Type B pancreatic cell (in vitro differentiated cells): ENCODE results near the gene PRRG4. TPM values are rescaled to one million over a fixed set of nuclear protein-coding genes. Genes with fewer than 3 reads are reported as not detected.

ENCODE experiments used
- DNase-seq: peaks from one replicate; pipeline ENCODE4 v3.0.0; 2021; ENCODE audit warnings: mixed read lengths; ENCODE audit not compliant: unreplicated experiment; ENCODE audit errors: extremely low spot score
- H3K27ac Mint-ChIP-seq: 2 replicates; pipeline ENCODE4 v1.8.0; 2021; ENCODE audit warnings: mild to moderate bottlenecking, mixed read lengths
- H3K27me3 Mint-ChIP-seq: 2 replicates; pipeline ENCODE4 v1.8.0; 2021; ENCODE audit warnings: mixed read lengths
- H3K36me3 Mint-ChIP-seq: 2 replicates; pipeline ENCODE4 v1.8.0; 2021; ENCODE audit warnings: mixed read lengths
- H3K4me1 Mint-ChIP-seq: one replicate; pipeline ENCODE4 v1.8.0; 2021; ENCODE audit warnings: mixed read lengths; ENCODE audit not compliant: unreplicated experiment
- H3K4me3 Mint-ChIP-seq: 2 replicates; pipeline ENCODE4 v1.8.0; 2021; ENCODE audit warnings: mild to moderate bottlenecking, mixed read lengths
- H3K9me3 Mint-ChIP-seq: 2 replicates; pipeline ENCODE4 v1.8.0; 2021; ENCODE audit warnings: mixed read lengths
- total RNA-seq: library from RNA; stranded (reverse); gene quantifications from 2 replicates; pipeline ENCODE4 v1.2.1, GENCODE V29; 2021; ENCODE audit warnings: low replicate concordance
- TF ChIP-seq, protein P1 (sequence below): fragments of 200-600 bp; sonication (generic); conservative IDR thresholded peaks from 2 replicates; pipeline ENCODE4 v1.5.0; 2021; ENCODE audit warnings: antibody characterized with exemption, mild to moderate bottlenecking

The PRRG4 gene
- total RNA-seq, 1 donor from 2014 or later: 6.0 TPM

DNA sequence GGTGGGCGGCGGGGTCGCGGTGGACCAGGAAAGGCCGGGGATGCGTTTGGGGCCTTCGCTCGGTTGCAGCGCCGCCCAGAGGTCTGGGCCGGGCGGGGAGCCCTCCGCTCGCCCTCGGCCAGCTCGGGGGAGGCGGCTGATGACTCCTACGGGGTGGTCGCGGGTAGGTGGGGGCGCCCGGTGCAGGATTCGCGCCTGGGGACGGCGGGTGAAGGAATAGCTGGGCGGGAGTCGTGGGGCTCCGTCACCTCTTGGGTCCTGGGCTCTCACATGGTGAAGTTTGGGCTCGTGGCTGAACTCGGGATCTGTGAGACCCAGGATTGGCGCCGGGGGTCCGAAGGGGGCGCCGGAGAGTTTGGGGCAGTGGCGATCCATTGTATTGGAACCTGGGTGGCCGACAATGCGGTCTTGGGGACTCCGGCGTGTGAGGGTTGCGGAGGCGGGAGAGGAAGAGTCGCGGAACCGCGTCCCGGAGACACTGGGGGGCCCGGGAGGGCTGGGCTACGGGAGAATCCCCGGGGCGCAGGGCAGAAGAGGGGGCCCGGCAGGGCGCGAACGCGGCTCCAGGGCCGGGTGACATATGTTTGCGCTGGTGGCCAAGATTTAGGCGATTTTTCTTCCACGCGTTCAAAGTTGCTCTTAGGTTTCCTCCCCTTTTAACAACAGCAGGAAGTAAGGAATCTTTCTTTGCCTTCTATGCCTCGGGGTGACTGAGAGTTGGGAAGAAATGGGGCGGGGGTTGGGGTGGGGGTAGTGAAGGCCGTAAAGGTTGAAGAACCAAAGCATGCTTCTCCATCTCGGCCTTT is 63.8 kb downstream of the PRRG4 start:
- H3K27ac Mint-ChIP-seq: peak overlapping the region; percentile 93
- peak; percentile 84 for DNase-seq
- peaks cover 13% of the 10 kb centered on the region for H3K36me3 Mint-ChIP-seq
- no peaks in the 10 kb centered on the region for H3K9me3 Mint-ChIP-seq
- peaks cover 3% of the 10 kb centered on the region for H3K27me3 Mint-ChIP-seq
- peaks cover 31% of the 10 kb centered on the region for H3K4me1 Mint-ChIP-seq
- TF ChIP-seq, protein P1, sequence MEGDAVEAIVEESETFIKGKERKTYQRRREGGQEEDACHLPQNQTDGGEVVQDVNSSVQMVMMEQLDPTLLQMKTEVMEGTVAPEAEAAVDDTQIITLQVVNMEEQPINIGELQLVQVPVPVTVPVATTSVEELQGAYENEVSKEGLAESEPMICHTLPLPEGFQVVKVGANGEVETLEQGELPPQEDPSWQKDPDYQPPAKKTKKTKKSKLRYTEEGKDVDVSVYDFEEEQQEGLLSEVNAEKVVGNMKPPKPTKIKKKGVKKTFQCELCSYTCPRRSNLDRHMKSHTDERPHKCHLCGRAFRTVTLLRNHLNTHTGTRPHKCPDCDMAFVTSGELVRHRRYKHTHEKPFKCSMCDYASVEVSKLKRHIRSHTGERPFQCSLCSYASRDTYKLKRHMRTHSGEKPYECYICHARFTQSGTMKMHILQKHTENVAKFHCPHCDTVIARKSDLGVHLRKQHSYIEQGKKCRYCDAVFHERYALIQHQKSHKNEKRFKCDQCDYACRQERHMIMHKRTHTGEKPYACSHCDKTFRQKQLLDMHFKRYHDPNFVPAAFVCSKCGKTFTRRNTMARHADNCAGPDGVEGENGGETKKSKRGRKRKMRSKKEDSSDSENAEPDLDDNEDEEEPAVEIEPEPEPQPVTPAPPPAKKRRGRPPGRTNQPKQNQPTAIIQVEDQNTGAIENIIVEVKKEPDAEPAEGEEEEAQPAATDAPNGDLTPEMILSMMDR: peak; percentile 75
- peak overlapping the region; percentile 96 for H3K4me3 Mint-ChIP-seq

DNA sequence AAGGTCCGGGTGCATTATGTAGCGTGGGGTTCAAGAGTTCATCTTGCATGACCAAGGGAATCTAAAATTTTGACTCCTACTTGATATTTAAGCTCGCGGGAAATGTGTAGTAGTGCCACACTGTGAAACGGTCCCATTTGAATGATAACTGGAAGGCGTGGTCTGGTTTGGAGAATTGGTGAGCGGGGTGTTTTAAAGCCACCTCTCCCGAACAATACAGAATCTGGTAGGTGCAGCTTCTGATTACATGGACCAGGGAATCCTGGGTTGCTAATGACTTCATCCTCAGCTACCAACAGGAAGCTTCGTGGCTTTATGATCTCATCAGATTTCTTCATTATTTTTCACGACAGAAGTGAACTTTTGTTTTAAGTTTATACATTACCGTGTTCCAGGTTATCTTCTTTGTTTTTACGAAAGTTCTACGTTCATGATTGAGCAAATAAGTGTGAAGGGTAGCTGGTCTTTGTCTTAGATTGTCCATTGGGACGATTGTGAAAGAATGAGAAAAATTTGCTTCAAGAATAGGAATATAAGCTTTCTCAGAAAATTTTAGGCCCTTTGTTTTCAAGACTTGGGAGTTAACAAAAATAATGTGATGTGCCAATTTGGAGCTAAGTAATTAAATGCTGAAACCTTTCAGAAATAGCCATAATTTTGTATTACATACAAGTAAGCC is 64.6 kb downstream of the PRRG4 start:
- no peak for DNase-seq
- Mint-ChIP-seq H3K27me3 (peaks cover 3% of the 10 kb centered on the region), H3K9me3 (no peaks in the 10 kb centered on the region), H3K36me3 (peaks cover 17% of the 10 kb centered on the region), H3K4me1 (peaks cover 31% of the 10 kb centered on the region), H3K4me3 (peak overlapping the region; percentile 96), H3K27ac (peak overlapping the region; percentile 93)
- TF ChIP-seq, protein P1: no peak

DNA sequence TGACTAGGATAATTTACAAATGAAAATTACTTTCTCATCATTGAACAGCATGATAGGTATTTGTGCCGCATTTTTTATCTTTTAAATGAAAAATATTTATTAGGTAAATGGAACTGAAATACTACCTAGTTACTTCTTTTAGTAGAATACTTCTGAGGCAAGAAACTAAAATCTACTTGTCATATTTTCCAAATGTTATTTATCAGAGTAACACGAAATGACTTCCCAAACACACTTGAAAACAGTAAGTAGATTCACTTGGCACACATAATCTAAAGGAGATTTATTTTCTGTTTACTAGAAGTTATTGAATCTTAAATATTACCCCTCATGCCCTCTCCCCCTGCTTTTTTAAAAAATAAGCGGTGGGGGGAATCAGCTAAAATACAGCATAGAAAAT is 65.2 kb downstream of the PRRG4 start:
- TF ChIP-seq, protein P1: no peak
- H3K4me1 Mint-ChIP-seq: peaks cover 36% of the 10 kb centered on the region
- peak overlapping the region; percentile 77 for H3K27ac Mint-ChIP-seq
- DNase-seq: no peak
- H3K27me3 Mint-ChIP-seq: peaks cover 3% of the 10 kb centered on the region
- H3K4me3 Mint-ChIP-seq: peak overlapping the region; percentile 96
- peaks cover 23% of the 10 kb centered on the region for H3K36me3 Mint-ChIP-seq
- H3K9me3 Mint-ChIP-seq: no peaks in the 10 kb centered on the region

DNA sequence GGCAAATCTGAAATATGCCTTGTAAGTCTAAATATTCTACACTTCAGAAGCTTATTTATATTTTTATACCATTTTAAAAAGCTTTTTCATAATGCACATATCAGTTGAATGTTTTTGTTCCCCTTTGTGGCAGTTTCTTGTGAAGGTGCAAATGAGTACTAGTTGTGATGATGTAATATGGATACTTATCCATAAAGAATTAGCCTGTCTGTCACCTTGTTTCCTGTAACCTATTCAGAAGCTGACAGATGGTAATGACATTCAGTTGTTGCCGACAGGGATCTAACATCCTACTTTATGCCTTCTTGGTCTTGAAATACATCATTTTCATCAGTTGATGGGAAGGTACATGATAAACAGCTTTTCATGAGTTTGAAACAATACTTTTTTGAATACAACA is 65.7 kb downstream of the PRRG4 start:
- Mint-ChIP-seq H3K4me1 (peaks cover 36% of the 10 kb centered on the region), H3K36me3 (peaks cover 23% of the 10 kb centered on the region), H3K4me3 (peak overlapping the region; percentile 80)

DNA sequence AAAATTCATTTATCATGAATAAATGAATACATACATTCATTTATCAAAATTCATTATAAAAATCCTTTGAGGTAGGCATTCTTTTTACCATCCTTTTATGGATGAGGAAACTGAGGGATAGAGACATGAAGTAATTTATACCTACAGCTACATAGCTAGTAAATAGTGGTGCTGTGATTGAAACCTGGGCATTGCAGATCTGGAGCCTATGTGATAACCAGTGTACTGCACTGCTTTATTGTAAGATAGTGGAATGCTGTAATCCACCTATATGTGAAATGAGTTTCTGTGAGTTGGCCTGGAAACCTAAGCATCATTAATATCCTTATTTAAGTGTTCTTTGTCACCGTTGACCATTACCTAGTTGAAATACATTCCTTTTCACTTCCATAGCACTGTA is 67.4 kb downstream of the PRRG4 start:
- no peak overlapping the region for H3K27ac Mint-ChIP-seq
- peaks cover 32% of the 10 kb centered on the region for H3K36me3 Mint-ChIP-seq
- H3K4me3 Mint-ChIP-seq: no peak overlapping the region
- no peaks in the 10 kb centered on the region for H3K27me3 Mint-ChIP-seq
- DNase-seq: no peak
- no peaks in the 10 kb centered on the region for H3K9me3 Mint-ChIP-seq
- peaks cover 30% of the 10 kb centered on the region for H3K4me1 Mint-ChIP-seq
- TF ChIP-seq, protein P1: no peak

More for the DNA sequence above, 65.7 kb downstream of the PRRG4 start:
- TF ChIP-seq, protein P1: no peak
- Mint-ChIP-seq H3K9me3 (no peaks in the 10 kb centered on the region), H3K27me3 (peaks cover 3% of the 10 kb centered on the region), H3K27ac (peak overlapping the region; percentile 77)
- DNase-seq: no peak
